H9 (cell line): ENCODE measurements around the gene DRG1. TPM values are rescaled to one million over a fixed set of nuclear protein-coding genes. Genes with fewer than 3 reads are reported as not detected.

Experiments used
- DNase-seq: peaks from one replicate; pipeline ENCODE4 v3.0.0-alpha.2; 2017
- H2AFZ ChIP-seq: one replicate; pipeline ENCODE4 v1.6.1; 2013; ENCODE audit warnings: mild to moderate bottlenecking, low read length, control low read depth, moderate library complexity
- H2AK5ac ChIP-seq: 2 replicates; pipeline ENCODE4 v1.6.1; 2013; ENCODE audit warnings: low read length, control low read depth, mixed read lengths; ENCODE audit not compliant: insufficient read length
- H2BK120ac ChIP-seq: one replicate; pipeline ENCODE4 v1.6.1; 2013; ENCODE audit warnings: low read depth, mild to moderate bottlenecking, low read length, control low read depth, inconsistent platforms; ENCODE audit not compliant: poor library complexity, severe bottlenecking
- H2BK12ac ChIP-seq: 2 replicates; pipeline ENCODE4 v1.6.1; 2013; ENCODE audit warnings: low read length, control low read depth, mixed read lengths, low read depth; ENCODE audit not compliant: insufficient read length
- H2BK15ac ChIP-seq: 2 replicates; pipeline ENCODE4 v1.6.1; 2013; ENCODE audit warnings: low read depth, low read length, control low read depth
- H2BK20ac ChIP-seq: one replicate; pipeline ENCODE4 v1.6.1; 2013; ENCODE audit warnings: low read depth, mild to moderate bottlenecking, low read length, control low read depth, inconsistent platforms; ENCODE audit not compliant: poor library complexity, severe bottlenecking
- H2BK5ac ChIP-seq: 2 replicates; pipeline ENCODE4 v1.6.1; 2013; ENCODE audit warnings: low read length, control low read depth, mixed read lengths; ENCODE audit not compliant: insufficient read length
- H3K14ac ChIP-seq: 2 replicates; pipeline ENCODE4 v1.6.1; 2013; ENCODE audit warnings: low read length, control low read depth; ENCODE audit not compliant: insufficient read depth
- H3K18ac ChIP-seq: 2 replicates; pipeline ENCODE4 v1.6.1; 2013; ENCODE audit warnings: low read depth, mild to moderate bottlenecking, mixed read lengths, low read length, control low read depth; ENCODE audit not compliant: insufficient read length
- H3K23ac ChIP-seq: 2 replicates; pipeline ENCODE4 v1.6.1; 2013; ENCODE audit warnings: low read length, control low read depth, mixed read lengths, low read depth; ENCODE audit not compliant: insufficient read length
- H3K23me2 ChIP-seq: 2 replicates; pipeline ENCODE4 v1.6.1; 2013; ENCODE audit warnings: low read depth, mild to moderate bottlenecking, mixed read lengths, low read length, control low read depth; ENCODE audit not compliant: insufficient read length, poor library complexity, severe bottlenecking
- H3K27ac ChIP-seq: 2 replicates; pipeline ENCODE4 v1.5.1; 2013; ENCODE audit warnings: low read length, control low read depth, mixed read lengths, low read depth; ENCODE audit not compliant: insufficient read length
- H3K27me3 ChIP-seq: 2 replicates; pipeline ENCODE4 v1.6.1; 2013; ENCODE audit warnings: low read length, control low read depth, inconsistent platforms; ENCODE audit not compliant: insufficient read depth
- H3K4ac ChIP-seq: 2 replicates; pipeline ENCODE4 v1.6.1; 2013; ENCODE audit warnings: low read depth, mild to moderate bottlenecking, control low read depth, inconsistent platforms, low read length, moderate library complexity
- H3K4me1 ChIP-seq: 2 replicates; pipeline ENCODE4 v1.6.1; 2013; ENCODE audit warnings: low read length, control low read depth, inconsistent platforms; ENCODE audit not compliant: insufficient read depth
- H3K4me2 ChIP-seq: 2 replicates; pipeline ENCODE4 v1.6.1; 2013; ENCODE audit warnings: low read length, control low read depth, mixed read lengths; ENCODE audit not compliant: insufficient read length, insufficient read depth
- H3K56ac ChIP-seq: 2 replicates; pipeline ENCODE4 v1.6.1; 2013; ENCODE audit warnings: low read depth, mild to moderate bottlenecking, mixed read lengths, low read length, control low read depth; ENCODE audit not compliant: insufficient read length
- H3K79me1 ChIP-seq: 2 replicates; pipeline ENCODE4 v1.6.1; 2013; ENCODE audit warnings: low read depth, mild to moderate bottlenecking, moderate library complexity, low read length, control low read depth, inconsistent platforms; ENCODE audit not compliant: insufficient read depth, poor library complexity, severe bottlenecking
- H3K79me2 ChIP-seq: 2 replicates; pipeline ENCODE4 v1.6.1; 2013; ENCODE audit warnings: low read length, control low read depth, inconsistent platforms; ENCODE audit not compliant: insufficient read depth
- H3K9ac ChIP-seq: 2 replicates; pipeline ENCODE4 v1.6.1; 2013; ENCODE audit warnings: low read length, control low read depth, mixed read lengths; ENCODE audit not compliant: insufficient read length; ENCODE audit errors: extremely low read depth
- H3K9me3 ChIP-seq: one replicate; pipeline ENCODE4 v1.6.1; 2013; ENCODE audit warnings: low read depth, low read length, inconsistent platforms; ENCODE audit not compliant: control insufficient read depth
- H3T11ph ChIP-seq: one replicate; pipeline ENCODE4 v1.6.1; 2013; ENCODE audit warnings: mild to moderate bottlenecking, low read length, control low read depth, inconsistent platforms
- H4K20me1 ChIP-seq: one replicate; pipeline ENCODE4 v1.6.1; 2013; ENCODE audit not compliant: control insufficient read depth, insufficient read length, insufficient read depth
- H4K5ac ChIP-seq: 2 replicates; pipeline ENCODE4 v1.6.1; 2013; ENCODE audit warnings: low read depth, mild to moderate bottlenecking, mixed read lengths, low read length, control low read depth; ENCODE audit not compliant: insufficient read length
- H4K8ac ChIP-seq: replicated peaks from 2 replicates; pipeline ENCODE4 v1.6.1; 2013; ENCODE audit warnings: low read length, control low read depth, mixed read lengths, low read depth; ENCODE audit not compliant: insufficient read length
- H4K91ac ChIP-seq: 2 replicates; pipeline ENCODE4 v1.6.1; 2013; ENCODE audit warnings: low read depth, mild to moderate bottlenecking, moderate library complexity, mixed read lengths, low read length, control low read depth; ENCODE audit not compliant: insufficient read length
- H3K27ac Mint-ChIP-seq, 3 experiments: 2 replicates in 2 of 3; 3 replicates in 1 of 3; pipeline ENCODE4 v1.8.0; 2020 to 2021; ENCODE audit warnings: mixed read lengths in 3 of 3, mild to moderate bottlenecking in 1 of 3, moderate library complexity in 1 of 3
- H3K27me3 Mint-ChIP-seq: 2 replicates; pipeline ENCODE4 v1.8.0; 2021; ENCODE audit warnings: low read depth, mild to moderate bottlenecking, moderate library complexity, mixed read lengths
- H3K36me3 Mint-ChIP-seq, 3 experiments: 2 replicates in 2 of 3; 3 replicates in 1 of 3; pipeline ENCODE4 v1.8.0; 2020 to 2021; ENCODE audit warnings: low read depth in 3 of 3, mixed read lengths in 3 of 3; ENCODE audit not compliant: insufficient read depth in 1 of 3
- H3K4me1 Mint-ChIP-seq, 2 experiments: 2 replicates each; pipeline ENCODE4 v1.8.0; 2020; ENCODE audit warnings: mixed read lengths in 2 of 2
- H3K4me3 Mint-ChIP-seq, 2 experiments: 2 replicates in 1 of 2; 3 replicates in 1 of 2; pipeline ENCODE4 v1.8.0; 2020 to 2021; ENCODE audit warnings: mild to moderate bottlenecking in 2 of 2, mixed read lengths in 2 of 2, moderate library complexity in 1 of 2
- H3K9me3 Mint-ChIP-seq, 2 experiments: 2 replicates in 1 of 2; 3 replicates in 1 of 2; pipeline ENCODE4 v1.8.0; 2020; ENCODE audit warnings: mild to moderate bottlenecking in 2 of 2, mixed read lengths in 2 of 2, moderate library complexity in 1 of 2
- CTCF ChIP-seq: fragments of 200-600 bp; sonication (generic); conservative IDR thresholded peaks from 3 replicates; pipeline ENCODE4 v1.8.0; 2021; ENCODE audit warnings: antibody characterized with exemption, mild to moderate bottlenecking
- WGBS: extraction: QIAGEN DNeasy Blood & Tissue Kit; methylation state at CpG from one replicate; pipeline ENCODE4 v1.1.7; 2013; ENCODE audit warnings: missing lambda C conversion rate, low lambda C conversion rate, mixed read lengths; ENCODE audit not compliant: insufficient read length; ENCODE audit errors: extremely low coverage; 5-methylcytosine and 5-hydroxymethylcytosine counted together
- total RNA-seq: library from RNA; stranded (reverse); gene quantifications from 2 replicates; pipeline ENCODE4 v1.2.1, GENCODE V29; 2021

DRG1 gene
- total RNA-seq, 1 experiment from 2014 or later: 89.5 TPM

GRCh38 chr22:31398231-31398630, 1.2 kb upstream of the DRG1 start:
- H3K79me2 ChIP-seq: peaks cover 9% of the 10 kb centered on the region; the same call in 1 of the 2 replicates
- no peaks in the 10 kb centered on the region for H3K4me1 ChIP-seq
- H4K20me1 ChIP-seq: no peaks in the 10 kb centered on the region
- no peak for DNase-seq
- no peak overlapping the region for H3K56ac ChIP-seq
- no peak overlapping the region for H4K5ac ChIP-seq
- H2AFZ ChIP-seq: no peak overlapping the region
- no CpG with 5 or more reads among the region's 5 CpGs for WGBS
- Mint-ChIP-seq H3K27ac (0 out of 7 replicates have a peak overlapping the region, but pooled peaks of 1 of the 3 experiments have one; percentile 10), H3K4me3 (peak overlapping the region; percentile 48 to 95; a peak in 1 of 5 replicates), H3K9me3 (peaks cover 0 to 4% of the 10 kb centered on the region in 2 experiments; a peak in 2 of 5 replicates), H3K27me3 (peaks cover 2% of the 10 kb centered on the region; the same call in 1 of the 2 replicates), H3K36me3 (peaks cover 11 to 28% (median 22%) of the 10 kb centered on the region in 3 experiments), H3K4me1 (peaks cover 5 to 12% of the 10 kb centered on the region in 2 experiments)
- no peaks in the 10 kb centered on the region for H3K9me3 ChIP-seq
- H2BK5ac ChIP-seq: no peak overlapping the region
- no peak overlapping the region for H4K91ac ChIP-seq
- no peak overlapping the region for H4K8ac ChIP-seq
- no peak overlapping the region for H2BK15ac ChIP-seq
- H3K23ac ChIP-seq: no peak overlapping the region
- no peak overlapping the region for H3K4me2 ChIP-seq
- no peak overlapping the region for H3K27ac ChIP-seq
- no peak overlapping the region for H3K18ac ChIP-seq
- H3K14ac ChIP-seq: no peak overlapping the region
- H3K23me2 ChIP-seq: peaks cover 7% of the 10 kb centered on the region
- no peak overlapping the region for H2AK5ac ChIP-seq
- H3K4ac ChIP-seq: no peak overlapping the region
- H2BK12ac ChIP-seq: no peak overlapping the region
- H3K9ac ChIP-seq: no peak overlapping the region
- TF ChIP-seq CTCF: no peak
- H3T11ph ChIP-seq: no peak overlapping the region
- no peaks in the 10 kb centered on the region for H3K27me3 ChIP-seq
- no peak overlapping the region for H2BK20ac ChIP-seq
- peaks cover 18% of the 10 kb centered on the region for H3K79me1 ChIP-seq
- no peak overlapping the region for H2BK120ac ChIP-seq
